Measurements from ENCODE around the gene ANKFN1.

Gene ANKFN1

GRCh38 chr17:56431736-56432135, 278.5 kb downstream of the ANKFN1 start:
- no peak for TF ChIP-seq CTCF (conservative IDR thresholded peaks at IDR 0.05; ENCODE audit: low read length)
- TF ChIP-seq EZH2phosphoT487 (IDR thresholded peaks at IDR 0.05; ENCODE audit: borderline replicate concordance) = no peak
- no peak overlapping the region for H3K4me2 ChIP-seq (ENCODE audit: low read depth, low read length, poor library complexity, severe bottlenecking)
- no peaks in the 10 kb centered on the region for H3K9me2 ChIP-seq (replicated peaks; ENCODE audit: low read depth, low read length)

GRCh38 chr17:56432443-56432842, 279.2 kb downstream of the ANKFN1 start:
- Histone ChIP-seq H3F3A (ENCODE audit: low read depth) (no peaks in the 10 kb centered on the region), H2AFZ (ENCODE audit: low read length) (no peak overlapping the region), H3K9ac (ENCODE audit: low read depth, low read length, poor library complexity, severe bottlenecking) (no peak overlapping the region), H3K4me2 (ENCODE audit: low read depth, low read length, poor library complexity, severe bottlenecking) (no peak overlapping the region), H4K20me1 (ENCODE audit: insufficient read depth, low read length, poor library complexity, severe bottlenecking) (no peaks in the 10 kb centered on the region), H3K4me3 (ENCODE audit: low read length, poor library complexity, severe bottlenecking) (no peak overlapping the region), H3K36me3 (ENCODE audit: insufficient read depth, low read length) (no peaks in the 10 kb centered on the region), H3K79me2 (ENCODE audit: insufficient read depth, low read length) (no peaks in the 10 kb centered on the region), H3K27me3 (ENCODE audit: insufficient read depth, low read length, poor library complexity, severe bottlenecking) (no peaks in the 10 kb centered on the region), H3K9me3 (ENCODE audit: insufficient read depth, low read depth, low read length) (no peaks in the 10 kb centered on the region), H3K4me1 (ENCODE audit: insufficient read depth, low read length, poor library complexity, severe bottlenecking) (no peaks in the 10 kb centered on the region), H3K9me2 (replicated peaks; ENCODE audit: low read depth, low read length) (no peaks in the 10 kb centered on the region)
- TF ChIP-seq CTCF (conservative IDR thresholded peaks at IDR 0.05; ENCODE audit: low read length) = no peak
- no peak for TF ChIP-seq EZH2phosphoT487 (IDR thresholded peaks at IDR 0.05; ENCODE audit: borderline replicate concordance)

More at GRCh38 chr17:56431736-56432135, 278.5 kb downstream of the ANKFN1 start:
- no peaks in the 10 kb centered on the region for H3F3A ChIP-seq (ENCODE audit: low read depth)
- H2AFZ ChIP-seq (ENCODE audit: low read length) = no peak overlapping the region
- H3K9me3 ChIP-seq (ENCODE audit: insufficient read depth, low read depth, low read length) = no peaks in the 10 kb centered on the region
- no peaks in the 10 kb centered on the region for H3K79me2 ChIP-seq (ENCODE audit: insufficient read depth, low read length)
- H3K27me3 ChIP-seq (ENCODE audit: insufficient read depth, low read length, poor library complexity, severe bottlenecking) = no peaks in the 10 kb centered on the region
- H3K36me3 ChIP-seq (ENCODE audit: insufficient read depth, low read length) = no peaks in the 10 kb centered on the region
- no peak overlapping the region for H3K9ac ChIP-seq (ENCODE audit: low read depth, low read length, poor library complexity, severe bottlenecking)
- no peaks in the 10 kb centered on the region for H3K4me1 ChIP-seq (ENCODE audit: insufficient read depth, low read length, poor library complexity, severe bottlenecking)
- no peaks in the 10 kb centered on the region for H4K20me1 ChIP-seq (ENCODE audit: insufficient read depth, low read length, poor library complexity, severe bottlenecking)
- no peak overlapping the region for H3K4me3 ChIP-seq (ENCODE audit: low read length, poor library complexity, severe bottlenecking)

- H3K4me1 ChIP-seq (ENCODE audit: insufficient read depth, low read length, poor library complexity, severe bottlenecking) = no peaks in the 10 kb centered on the region
- no peaks in the 10 kb centered on the region for H3K9me2 ChIP-seq (replicated peaks; ENCODE audit: low read depth, low read length)
- H3K79me2 ChIP-seq (ENCODE audit: insufficient read depth, low read length) = no peaks in the 10 kb centered on the region
- H4K20me1 ChIP-seq (ENCODE audit: insufficient read depth, low read length, poor library complexity, severe bottlenecking) = no peaks in the 10 kb centered on the region
- TF ChIP-seq CTCF (conservative IDR thresholded peaks at IDR 0.05; ENCODE audit: low read length) (no peak), EZH2phosphoT487 (IDR thresholded peaks at IDR 0.05; ENCODE audit: borderline replicate concordance) (no peak)
- no peak overlapping the region for H3K4me3 ChIP-seq (ENCODE audit: low read length, poor library complexity, severe bottlenecking)
- H3F3A ChIP-seq (ENCODE audit: low read depth) = no peaks in the 10 kb centered on the region
- H3K9me3 ChIP-seq (ENCODE audit: insufficient read depth, low read depth, low read length) = no peaks in the 10 kb centered on the region
- no peak overlapping the region for H2AFZ ChIP-seq (ENCODE audit: low read length)
- H3K36me3 ChIP-seq (ENCODE audit: insufficient read depth, low read length) = no peaks in the 10 kb centered on the region
- no peak overlapping the region for H3K9ac ChIP-seq (ENCODE audit: low read depth, low read length, poor library complexity, severe bottlenecking)
- no peaks in the 10 kb centered on the region for H3K27me3 ChIP-seq (ENCODE audit: insufficient read depth, low read length, poor library complexity, severe bottlenecking)
- H3K4me2 ChIP-seq (ENCODE audit: low read depth, low read length, poor library complexity, severe bottlenecking) = no peak overlapping the region
Measured at GRCh38 chr17:56434610-56435009, 281.3 kb downstream of the ANKFN1 start.

Data from Loucy (cell line).